ENCODE measurements around the gene SGK1.
A peak's percentile ranks its signal among the peaks of the same experiment; 100 is the strongest.
"Not testable (repeated sequence)": the region's sequence is repeated elsewhere in the genome, so short reads cannot be mapped to it uniquely, and the experiment has no call there.

The SGK1 gene

GRCh38 chr6:134299236-134299635, 18.7 kb downstream of the SGK1 start:
- DNase-seq, result no peak

DNA sequence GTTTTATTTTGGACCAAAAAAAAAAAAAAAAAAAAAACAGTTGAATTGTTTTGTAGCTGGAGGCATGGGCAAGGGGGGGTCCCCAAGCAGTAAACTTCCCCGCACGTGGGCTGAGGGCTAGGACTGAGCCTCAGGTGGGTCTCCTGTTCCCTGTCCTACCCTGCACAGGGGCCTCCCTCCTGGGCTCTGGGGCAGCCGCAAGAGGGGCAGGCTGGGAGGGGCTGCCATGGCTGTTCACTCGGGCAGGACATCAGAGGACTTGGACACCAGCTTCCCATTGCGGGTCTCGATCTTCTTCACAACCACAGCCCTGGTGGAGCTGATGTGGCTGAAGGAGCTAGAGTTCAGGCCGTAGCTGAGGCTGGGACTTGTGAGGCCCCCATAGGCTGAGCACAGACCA, 21.1 kb downstream of the SGK1 start:
- no peak for DNase-seq

DNA sequence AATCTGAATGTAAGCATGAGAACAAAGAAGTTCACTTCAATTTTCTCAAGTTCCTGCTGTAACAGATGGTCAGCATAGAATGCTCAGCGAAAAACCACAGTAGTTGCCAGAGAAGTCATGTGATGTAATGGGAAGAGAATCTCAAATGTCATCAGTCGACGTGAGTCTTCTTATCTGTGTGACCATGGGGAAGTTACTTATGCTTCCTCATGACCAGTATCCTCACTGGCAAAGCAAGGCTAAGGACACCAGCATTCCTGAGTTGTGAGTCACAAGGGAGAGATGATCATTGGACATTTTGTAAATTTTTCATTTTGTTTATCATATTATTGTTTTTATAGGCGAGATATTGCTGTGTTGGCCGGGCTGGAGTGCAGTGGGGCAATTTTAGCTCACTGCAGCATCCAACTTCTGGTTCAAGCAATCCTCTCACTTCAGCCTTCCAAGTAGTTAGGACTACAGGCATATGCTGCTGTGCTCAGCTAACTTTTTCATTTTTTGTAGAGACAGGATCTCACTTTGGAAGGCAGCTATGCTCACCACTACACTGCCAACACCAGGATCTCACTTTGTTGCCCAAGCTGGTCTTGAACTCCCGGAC, 21.9 kb downstream of the SGK1 start:
- no peak for DNase-seq

DNA sequence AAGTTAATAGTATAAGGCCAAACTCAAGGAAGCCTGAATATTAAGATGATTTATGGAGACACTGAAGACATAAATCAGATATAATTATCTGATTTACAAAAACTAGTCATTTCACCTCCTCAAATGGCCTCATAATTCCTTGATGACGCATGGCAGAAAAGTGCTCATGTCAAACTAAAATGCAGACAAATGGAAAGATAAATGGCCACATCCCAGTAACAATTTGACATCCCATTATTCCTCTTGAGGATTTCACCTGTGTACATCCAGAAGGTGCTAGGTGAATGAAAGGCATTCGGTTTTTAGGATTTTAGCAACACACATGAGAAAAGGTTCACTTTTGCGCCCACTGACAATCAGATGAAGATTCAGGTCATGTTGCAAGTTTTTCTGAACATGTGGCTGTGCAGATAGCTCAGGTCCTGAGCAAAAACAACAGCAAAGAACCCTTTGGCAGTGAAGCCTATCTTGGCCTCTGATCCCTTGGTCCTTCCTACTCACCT, 24.2 kb downstream of the SGK1 start:
- no peak for DNase-seq

DNA sequence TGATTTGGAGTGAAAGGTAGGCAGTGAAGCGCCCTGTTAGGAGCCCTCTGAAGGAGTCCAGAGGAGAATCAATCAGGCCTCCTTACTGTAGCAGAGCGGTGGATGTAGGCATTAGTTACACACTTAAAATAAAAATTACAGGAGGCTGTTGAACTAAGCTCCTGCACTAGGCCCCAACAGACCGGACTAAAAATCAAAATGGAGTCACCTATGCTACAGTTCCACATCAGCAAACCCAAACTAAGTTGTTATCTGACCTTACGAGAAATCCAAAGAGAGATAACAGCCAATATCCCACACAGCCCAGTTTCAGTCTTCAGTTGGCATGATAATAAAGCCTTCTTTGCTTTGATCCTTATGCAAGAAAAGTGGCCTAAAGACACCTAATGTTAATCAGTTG, 26.8 kb downstream of the SGK1 start:
- no peak for DNase-seq

DNA sequence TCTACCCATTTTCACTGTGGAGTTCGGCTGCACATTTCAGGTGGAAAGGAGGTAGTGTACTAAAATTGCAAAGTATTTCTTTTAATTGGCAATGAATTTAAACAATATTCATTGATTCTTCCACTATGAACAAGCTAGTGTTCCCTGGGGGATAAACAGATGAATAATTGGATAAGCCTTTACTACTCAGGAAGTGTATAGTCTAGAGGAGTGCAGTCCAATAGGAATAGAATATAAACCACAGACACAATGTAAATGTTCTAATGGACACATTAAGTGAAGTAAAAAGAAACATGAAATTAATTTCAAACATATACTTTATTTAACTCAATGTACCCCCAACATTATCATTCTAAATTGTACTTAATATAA, 28.7 kb downstream of the SGK1 start:
- no peak for DNase-seq

DNA sequence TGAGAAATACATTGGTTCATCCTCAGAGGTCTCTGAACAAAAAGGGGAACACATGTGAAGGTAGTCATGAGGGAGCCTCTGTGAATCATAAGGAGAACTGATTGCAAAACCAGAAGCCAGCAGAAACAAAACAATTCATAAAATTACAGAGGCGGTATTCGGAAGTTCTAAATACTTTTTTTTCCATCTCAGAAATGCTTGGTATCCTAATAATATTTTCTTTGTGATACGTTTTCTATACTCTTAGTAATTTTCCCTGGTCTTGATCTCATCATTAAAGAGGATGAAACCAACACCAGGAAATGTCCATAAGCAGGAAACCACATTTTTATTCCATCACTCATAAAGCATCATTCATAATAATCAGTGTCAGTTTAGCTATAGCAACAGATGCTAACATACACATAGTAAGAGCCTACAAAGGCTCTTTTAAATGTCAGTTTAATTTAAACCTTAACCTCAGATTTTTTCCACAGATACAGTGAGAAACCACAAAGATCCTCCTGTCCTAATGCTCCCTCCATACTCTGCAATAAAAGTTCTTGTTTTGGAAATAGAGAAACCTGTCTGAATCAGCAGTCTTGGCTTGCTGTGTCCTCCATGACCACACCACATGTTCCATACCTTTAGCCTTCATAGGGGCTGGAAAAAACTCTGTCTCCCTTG, 29.2 kb downstream of the SGK1 start:
- DNase-seq, result no peak

- DNase-seq, result no peak
Measured at GRCh38 chr6:134287859-134288537, 29.9 kb downstream of the SGK1 start.

DNA sequence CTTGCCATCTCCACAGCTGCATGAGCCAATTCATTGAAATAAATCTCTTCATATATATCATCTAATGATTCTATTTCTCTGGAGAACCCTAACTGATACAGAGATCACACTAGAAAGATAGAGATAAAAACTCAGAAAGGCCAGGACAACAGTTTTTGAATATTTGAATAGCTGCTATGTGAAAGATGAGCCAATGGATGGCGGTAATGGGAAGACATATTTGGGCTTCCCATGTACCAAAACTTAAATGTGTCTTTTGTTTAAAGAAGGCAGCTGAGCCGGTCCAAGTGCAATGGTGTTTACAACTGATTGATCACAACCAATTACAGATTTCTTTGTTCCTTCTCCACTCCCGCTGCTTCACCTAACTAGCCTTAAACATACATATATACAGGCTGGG, 35.1 kb downstream of the SGK1 start:
- no peak for DNase-seq

- no peak for DNase-seq
Measured at GRCh38 chr6:134281388-134281787, 36.5 kb downstream of the SGK1 start.

DNA sequence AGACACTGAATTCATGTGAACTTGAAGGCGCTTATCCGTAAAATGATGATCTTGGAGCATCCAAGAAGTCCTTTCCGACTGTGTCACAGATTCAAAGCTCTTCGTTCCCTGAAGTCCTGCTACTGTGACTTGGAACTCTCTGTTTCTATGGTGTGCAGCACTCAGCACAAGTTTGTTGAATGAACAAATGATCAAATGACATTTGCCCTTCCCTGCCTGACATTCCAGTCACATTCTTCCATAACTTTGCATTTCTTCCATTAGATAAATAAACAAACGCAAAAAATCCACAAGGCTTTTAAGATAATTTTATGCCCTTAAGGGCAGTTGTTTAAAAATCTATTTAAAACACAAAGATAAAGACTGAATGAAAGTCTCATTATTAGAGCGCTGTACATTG, 39.9 kb downstream of the SGK1 start:
- no peak for DNase-seq

- not testable (repeated sequence) for DNase-seq
Measured at GRCh38 chr6:134276891-134277377, 41.0 kb downstream of the SGK1 start.

DNA sequence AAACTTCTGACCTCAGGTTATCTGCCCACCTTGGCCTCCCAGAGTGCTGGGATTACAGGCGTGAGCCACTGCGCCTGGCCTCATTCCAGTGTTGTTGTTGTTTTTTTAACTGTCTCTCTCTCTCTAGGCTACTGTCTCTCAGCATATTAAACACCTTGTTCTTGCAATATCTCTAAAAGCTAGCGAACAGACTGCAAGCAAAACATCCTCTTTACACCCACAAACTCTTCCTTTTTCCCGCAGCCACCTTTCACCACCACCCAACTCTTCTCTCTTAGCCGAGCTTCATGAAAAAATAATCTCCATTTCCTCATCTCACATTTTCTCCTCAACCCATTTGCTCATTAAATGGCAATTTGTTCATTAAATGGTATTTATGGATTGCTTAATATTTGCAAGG, 45.5 kb downstream of the SGK1 start:
- no peak for DNase-seq

- no peak for DNase-seq
Measured at GRCh38 chr6:134267917-134268361, 50.0 kb downstream of the SGK1 start.

- DNase-seq, result no peak
Measured at GRCh38 chr6:134266776-134267175, 51.1 kb downstream of the SGK1 start.

GRCh38 chr6:134261766-134262165, 56.1 kb downstream of the SGK1 start:
- DNase-seq, result no peak

GRCh38 chr6:134258849-134259306, 59.0 kb downstream of the SGK1 start:
- no peak for DNase-seq

GRCh38 chr6:134257516-134257915, 60.4 kb downstream of the SGK1 start:
- no peak for DNase-seq

DNA sequence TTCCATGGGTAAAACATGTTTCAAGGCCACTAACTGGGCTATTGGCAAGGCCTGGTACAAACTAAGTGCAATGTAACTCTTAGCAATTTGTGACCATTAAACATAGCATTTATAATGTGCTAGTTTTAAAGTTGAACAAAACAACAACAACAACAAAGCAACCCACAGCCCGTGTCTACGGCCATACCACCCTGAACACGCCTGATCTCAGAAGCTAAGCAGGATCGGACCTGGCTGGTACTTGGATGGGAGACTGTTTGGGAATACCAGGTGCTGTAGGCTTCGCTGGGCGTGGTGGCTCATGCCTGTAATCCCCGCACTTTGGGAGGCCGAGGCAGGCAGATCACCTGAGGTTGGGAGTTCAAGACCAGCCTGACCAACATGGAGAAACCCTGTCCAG, 61.0 kb downstream of the SGK1 start:
- DNase-seq, result no peak

DNA sequence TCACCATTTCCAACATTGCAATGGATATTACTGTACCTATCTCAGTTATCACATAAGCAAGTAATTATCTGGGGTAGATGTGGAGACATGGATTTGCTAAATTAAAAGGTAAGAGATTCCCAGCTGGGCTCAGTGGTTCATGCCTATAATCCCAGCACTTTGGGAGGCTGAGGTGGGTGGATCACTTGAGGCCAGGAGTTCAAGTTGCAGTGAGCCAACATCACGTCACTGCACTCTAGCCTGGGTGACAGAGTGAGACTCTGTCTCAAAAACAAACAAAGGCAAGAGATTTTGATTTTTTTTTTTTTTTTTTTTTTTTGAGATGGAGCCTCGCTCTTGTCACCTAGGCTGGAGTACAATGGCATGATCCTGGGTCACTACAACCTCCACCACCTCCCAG, 62.6 kb downstream of the SGK1 start:
- not testable (repeated sequence) for DNase-seq

DNA sequence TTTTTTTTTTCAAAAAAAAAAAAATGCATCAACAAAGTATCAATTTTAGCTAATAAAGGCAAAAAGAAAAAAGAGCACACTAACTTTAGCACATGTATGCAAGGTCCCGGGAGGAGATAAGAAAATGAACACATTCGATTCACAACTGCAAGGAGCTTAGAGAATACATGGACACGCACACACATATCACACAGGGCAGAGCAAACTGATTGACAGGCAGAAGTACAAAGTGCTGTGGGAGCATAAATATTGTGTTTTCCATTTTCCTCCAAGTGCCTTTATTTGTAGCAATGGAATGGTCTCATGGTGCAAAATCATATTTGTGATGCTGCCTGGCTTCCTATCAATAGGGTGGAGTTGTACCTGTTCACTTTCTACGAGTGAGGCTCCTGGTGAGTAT, 63.8 kb downstream of the SGK1 start:
- no peak for DNase-seq

DNA sequence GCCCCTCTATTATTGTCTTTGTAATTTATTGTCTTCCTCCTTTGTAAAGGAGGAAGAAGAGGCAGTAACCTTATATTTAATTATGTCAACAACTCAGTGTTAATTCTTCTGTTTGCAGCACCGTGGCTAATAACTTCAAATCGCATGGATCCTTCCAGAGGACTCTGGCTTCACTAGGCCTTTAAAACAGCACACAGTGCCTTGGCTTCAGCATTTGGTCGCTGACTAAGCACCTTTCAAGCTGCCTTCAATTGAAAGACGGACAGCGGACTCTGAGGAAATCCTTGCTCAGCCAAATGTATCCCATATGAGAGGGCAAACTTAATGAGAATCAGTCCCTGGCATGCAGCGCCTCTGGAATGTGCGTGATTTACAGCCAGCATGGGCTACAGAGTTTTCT, 64.2 kb downstream of the SGK1 start:
- DNase-seq, result peak; percentile 19

GRCh38 chr6:134251320-134251719, 66.6 kb downstream of the SGK1 start:
- no peak for DNase-seq

GRCh38 chr6:134250776-134251175, 67.1 kb downstream of the SGK1 start:
- DNase-seq, result no peak
